ENCODE results near the gene ZNF610. TPM values are rescaled to one million over a fixed set of nuclear protein-coding genes. Genes with fewer than 3 reads are reported as not detected.
"Not testable (repeated sequence)": the region's sequence is repeated elsewhere in the genome, so short reads cannot be mapped to it uniquely, and the experiment has no call there.

The ZNF610 gene
- total RNA-seq, 2 donors from 2014 or later: 0.78 TPM; not detected in 1

DNA sequence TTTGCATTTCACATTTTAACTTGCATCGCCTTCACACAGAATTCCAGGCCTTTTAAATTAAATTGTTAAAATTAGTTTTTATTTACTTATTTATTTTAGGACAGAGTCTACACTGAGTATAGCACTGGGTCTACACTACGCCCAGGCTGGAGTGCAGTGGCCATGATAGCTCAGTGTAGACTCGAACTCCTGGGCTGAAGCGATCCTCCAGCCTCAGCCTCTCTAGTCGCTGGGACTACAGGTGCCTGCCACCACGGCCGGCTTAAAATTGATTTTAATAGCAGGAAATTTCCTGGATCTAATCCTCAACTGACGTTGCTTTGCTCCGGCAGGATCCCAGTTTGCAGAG, 301 bp upstream of the ZNF610 start:
- Histone ChIP-seq H3K9me3 (peaks cover 0 to 24% (median 0%) of the 10 kb centered on the region in 3 donors), H3K27ac (peak overlapping the region in 3 of 4 donors; percentile 32 to 77 (median 69)), H3K36me3 (replicated peaks in 1 of 2; ENCODE audit: insufficient read depth in 1 of 2, low read depth in 2 of 2) (no peaks in the 10 kb centered on the region), H3K27me3 (no peaks in the 10 kb centered on the region), H3K4me3 (peak overlapping the region in 1 of 2 donors; percentile 55), H3K4me1 (peaks cover 6% of the 10 kb centered on the region)
- 41 to 51% methylated on average over 9 of the region's 9 CpGs for WGBS, 2 donors
- ATAC-seq: no peak
- DNase-seq: no peak
- intact Hi-C loops (cut with DNase I): no loop called here
- TF ChIP-seq POLR2A (IDR thresholded peaks at IDR 0.05) (no peak), CTCF (IDR thresholded peaks at IDR 0.05) (no peak)

DNA sequence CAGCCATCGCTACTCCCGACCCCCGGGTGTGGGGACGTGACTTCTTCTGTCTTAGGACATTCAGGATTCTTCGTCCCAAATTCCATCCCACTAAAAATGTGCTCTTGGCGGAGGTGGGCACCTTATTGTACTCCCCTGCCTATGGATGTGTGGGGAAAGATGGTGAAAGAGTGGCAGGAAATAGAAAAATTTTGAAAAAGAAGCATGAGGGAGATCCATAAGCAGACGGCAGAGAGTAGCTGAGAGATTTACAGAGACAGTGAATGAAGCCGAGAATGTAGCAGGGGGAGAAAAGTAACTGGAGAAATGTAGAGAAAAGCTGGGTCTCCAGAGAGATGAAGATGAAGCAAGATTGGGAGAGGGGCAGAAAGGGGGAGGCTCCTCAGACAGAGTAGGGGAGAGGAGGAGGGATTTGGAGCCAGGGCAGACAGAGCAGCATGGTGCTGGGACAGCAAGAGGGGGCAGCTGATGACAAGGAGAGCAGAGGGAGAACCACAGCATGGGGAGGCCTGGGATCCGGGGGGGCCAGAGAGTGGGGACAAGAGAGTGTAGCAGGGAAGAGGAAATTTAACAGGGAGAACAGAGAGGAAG, 843 bp downstream of the ZNF610 start:
- no peak for DNase-seq
- Histone ChIP-seq H3K36me3 (replicated peaks in 1 of 2; ENCODE audit: insufficient read depth in 1 of 2, low read depth in 2 of 2) (no peaks in the 10 kb centered on the region), H3K9me3 (peaks cover 0 to 12% (median 0%) of the 10 kb centered on the region in 3 donors), H3K4me3 (peak overlapping the region; percentile 25 to 55), H3K27ac (peak overlapping the region in 3 of 4 donors; percentile 32 to 77 (median 69)), H3K27me3 (no peaks in the 10 kb centered on the region), H3K4me1 (peaks cover 6% of the 10 kb centered on the region)
- WGBS, 2 donors: 3 to 4% methylated on average over 9 of the region's 9 CpGs
- no peak for TF ChIP-seq POLR2A (IDR thresholded peaks at IDR 0.05)
- TF ChIP-seq CTCF (IDR thresholded peaks at IDR 0.05): no peak
- intact Hi-C loops (cut with DNase I): no loop called here
- ATAC-seq: no peak

DNA sequence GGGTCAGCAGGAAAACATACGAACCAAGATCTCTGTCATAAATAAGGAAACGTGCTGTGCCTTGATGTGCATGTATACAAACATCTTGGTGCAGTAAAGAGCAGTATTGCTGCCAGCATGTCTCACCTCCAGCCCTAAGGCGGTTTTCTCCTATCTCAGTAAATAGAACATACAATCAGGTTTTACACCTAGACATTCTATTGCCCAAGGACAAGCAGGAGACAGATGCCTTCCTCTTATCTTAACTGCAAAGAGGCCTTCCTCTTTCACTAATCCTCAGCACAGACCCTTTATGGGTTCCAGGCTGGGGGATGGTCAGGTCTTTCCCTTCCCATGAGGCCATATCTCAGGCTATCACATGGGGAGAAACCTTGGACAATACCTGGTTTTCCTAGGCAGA, 3.0 kb downstream of the ZNF610 start:
- H3K27me3 ChIP-seq; DNase-seq; H3K9me3 ChIP-seq; H3K4me3 ChIP-seq; H3K36me3 ChIP-seq (replicated peaks in 1 of 2; ENCODE audit: insufficient read depth in 1 of 2, low read depth in 2 of 2); intact Hi-C loops (cut with DNase I); ATAC-seq; H3K4me1 ChIP-seq; H3K27ac ChIP-seq: not testable (repeated sequence)
- WGBS, 2 donors: 66 to 75% methylated on average over 3 of the region's 3 CpGs

DNA sequence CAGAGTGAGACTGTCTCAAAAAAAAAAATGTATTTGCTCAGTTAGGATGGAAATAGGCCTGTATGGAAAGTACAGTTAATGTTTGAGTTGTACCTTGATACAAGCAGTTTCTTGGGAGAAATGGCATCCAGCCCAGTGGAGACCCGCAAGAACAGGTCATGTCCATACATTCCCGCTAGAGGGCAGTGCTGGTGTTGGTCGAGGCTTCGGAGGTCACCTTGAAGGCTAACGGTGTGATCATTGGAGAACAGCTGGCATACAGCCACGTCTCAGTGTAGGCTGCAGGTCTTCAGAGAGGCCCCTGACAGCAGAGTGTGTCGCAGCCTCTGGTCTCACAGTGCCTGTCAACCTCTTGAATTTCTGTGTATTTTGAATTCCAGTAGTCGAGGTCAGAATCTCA, 7.5 kb downstream of the ZNF610 start:
- no peaks in the 10 kb centered on the region for H3K4me1 ChIP-seq
- H3K9me3 ChIP-seq: no peaks in the 10 kb centered on the region
- no peak overlapping the region for H3K4me3 ChIP-seq
- H3K27me3 ChIP-seq: no peaks in the 10 kb centered on the region
- DNase-seq (peak; percentile 32 to 59 (median 49)), ATAC-seq (peak; percentile 48)
- no peaks in the 10 kb centered on the region for H3K36me3 ChIP-seq (replicated peaks in 1 of 2; ENCODE audit: insufficient read depth in 1 of 2, low read depth in 2 of 2)
- no peak overlapping the region for H3K27ac ChIP-seq
- intact Hi-C loops (cut with DNase I): no loop called here
- 14 to 18% methylated on average over 7 to 8 of the region's 8 CpGs for WGBS, 2 donors
- TF ChIP-seq CTCF (IDR thresholded peaks at IDR 0.05) (peak in 5 of 7 experiments; percentile 20 to 41 (median 37)), POLR2A (IDR thresholded peaks at IDR 0.05) (no peak)

DNA sequence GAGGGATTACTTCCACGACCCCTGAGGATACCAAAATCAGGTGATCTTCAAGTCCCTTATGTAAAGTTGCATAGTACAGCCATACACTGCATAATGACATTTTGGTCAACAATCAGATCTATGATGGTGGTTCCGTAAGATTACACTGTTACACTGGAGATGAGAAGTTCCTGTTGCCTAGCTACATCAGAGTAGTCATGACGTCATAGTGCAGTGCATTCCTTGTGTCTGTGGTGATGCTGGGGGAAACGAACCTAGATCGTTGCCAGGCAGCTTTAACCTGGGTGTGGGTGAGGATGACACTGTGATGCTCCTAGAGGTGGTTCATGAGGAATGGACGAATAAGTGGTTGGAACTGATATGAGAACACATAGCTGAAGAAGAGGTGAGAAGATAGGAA, 9.1 kb downstream of the ZNF610 start:
- no peak for TF ChIP-seq CTCF (IDR thresholded peaks at IDR 0.05)
- TF ChIP-seq POLR2A (IDR thresholded peaks at IDR 0.05): no peak
- WGBS, 2 donors: 68 to 72% methylated on average over 6 of the region's 6 CpGs

More for the DNA sequence above, 9.1 kb downstream of the ZNF610 start:
- Histone ChIP-seq H3K27me3 (no peaks in the 10 kb centered on the region), H3K36me3 (replicated peaks in 1 of 2; ENCODE audit: insufficient read depth in 1 of 2, low read depth in 2 of 2) (no peaks in the 10 kb centered on the region), H3K4me1 (no peaks in the 10 kb centered on the region), H3K4me3 (no peak overlapping the region), H3K9me3 (no peaks in the 10 kb centered on the region), H3K27ac (no peak overlapping the region)
- ATAC-seq (no peak), DNase-seq (no peak)
- intact Hi-C loops (cut with DNase I): no loop called here
